Kidney tubule cell (primary cell): ENCODE measurements around the gene ADAMTS12.
"Not testable (repeated sequence)": the region's sequence is repeated elsewhere in the genome, so short reads cannot be mapped to it uniquely, and the experiment has no call there.

ENCODE experiments used
- DNase-seq: peaks from one replicate; pipeline ENCODE4 v3.0.0-alpha.2; 2018; ENCODE audit warnings: low spot score

Gene ADAMTS12, protein sequence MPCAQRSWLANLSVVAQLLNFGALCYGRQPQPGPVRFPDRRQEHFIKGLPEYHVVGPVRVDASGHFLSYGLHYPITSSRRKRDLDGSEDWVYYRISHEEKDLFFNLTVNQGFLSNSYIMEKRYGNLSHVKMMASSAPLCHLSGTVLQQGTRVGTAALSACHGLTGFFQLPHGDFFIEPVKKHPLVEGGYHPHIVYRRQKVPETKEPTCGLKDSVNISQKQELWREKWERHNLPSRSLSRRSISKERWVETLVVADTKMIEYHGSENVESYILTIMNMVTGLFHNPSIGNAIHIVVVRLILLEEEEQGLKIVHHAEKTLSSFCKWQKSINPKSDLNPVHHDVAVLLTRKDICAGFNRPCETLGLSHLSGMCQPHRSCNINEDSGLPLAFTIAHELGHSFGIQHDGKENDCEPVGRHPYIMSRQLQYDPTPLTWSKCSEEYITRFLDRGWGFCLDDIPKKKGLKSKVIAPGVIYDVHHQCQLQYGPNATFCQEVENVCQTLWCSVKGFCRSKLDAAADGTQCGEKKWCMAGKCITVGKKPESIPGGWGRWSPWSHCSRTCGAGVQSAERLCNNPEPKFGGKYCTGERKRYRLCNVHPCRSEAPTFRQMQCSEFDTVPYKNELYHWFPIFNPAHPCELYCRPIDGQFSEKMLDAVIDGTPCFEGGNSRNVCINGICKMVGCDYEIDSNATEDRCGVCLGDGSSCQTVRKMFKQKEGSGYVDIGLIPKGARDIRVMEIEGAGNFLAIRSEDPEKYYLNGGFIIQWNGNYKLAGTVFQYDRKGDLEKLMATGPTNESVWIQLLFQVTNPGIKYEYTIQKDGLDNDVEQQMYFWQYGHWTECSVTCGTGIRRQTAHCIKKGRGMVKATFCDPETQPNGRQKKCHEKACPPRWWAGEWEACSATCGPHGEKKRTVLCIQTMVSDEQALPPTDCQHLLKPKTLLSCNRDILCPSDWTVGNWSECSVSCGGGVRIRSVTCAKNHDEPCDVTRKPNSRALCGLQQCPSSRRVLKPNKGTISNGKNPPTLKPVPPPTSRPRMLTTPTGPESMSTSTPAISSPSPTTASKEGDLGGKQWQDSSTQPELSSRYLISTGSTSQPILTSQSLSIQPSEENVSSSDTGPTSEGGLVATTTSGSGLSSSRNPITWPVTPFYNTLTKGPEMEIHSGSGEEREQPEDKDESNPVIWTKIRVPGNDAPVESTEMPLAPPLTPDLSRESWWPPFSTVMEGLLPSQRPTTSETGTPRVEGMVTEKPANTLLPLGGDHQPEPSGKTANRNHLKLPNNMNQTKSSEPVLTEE (N-terminal part only)

DNA sequence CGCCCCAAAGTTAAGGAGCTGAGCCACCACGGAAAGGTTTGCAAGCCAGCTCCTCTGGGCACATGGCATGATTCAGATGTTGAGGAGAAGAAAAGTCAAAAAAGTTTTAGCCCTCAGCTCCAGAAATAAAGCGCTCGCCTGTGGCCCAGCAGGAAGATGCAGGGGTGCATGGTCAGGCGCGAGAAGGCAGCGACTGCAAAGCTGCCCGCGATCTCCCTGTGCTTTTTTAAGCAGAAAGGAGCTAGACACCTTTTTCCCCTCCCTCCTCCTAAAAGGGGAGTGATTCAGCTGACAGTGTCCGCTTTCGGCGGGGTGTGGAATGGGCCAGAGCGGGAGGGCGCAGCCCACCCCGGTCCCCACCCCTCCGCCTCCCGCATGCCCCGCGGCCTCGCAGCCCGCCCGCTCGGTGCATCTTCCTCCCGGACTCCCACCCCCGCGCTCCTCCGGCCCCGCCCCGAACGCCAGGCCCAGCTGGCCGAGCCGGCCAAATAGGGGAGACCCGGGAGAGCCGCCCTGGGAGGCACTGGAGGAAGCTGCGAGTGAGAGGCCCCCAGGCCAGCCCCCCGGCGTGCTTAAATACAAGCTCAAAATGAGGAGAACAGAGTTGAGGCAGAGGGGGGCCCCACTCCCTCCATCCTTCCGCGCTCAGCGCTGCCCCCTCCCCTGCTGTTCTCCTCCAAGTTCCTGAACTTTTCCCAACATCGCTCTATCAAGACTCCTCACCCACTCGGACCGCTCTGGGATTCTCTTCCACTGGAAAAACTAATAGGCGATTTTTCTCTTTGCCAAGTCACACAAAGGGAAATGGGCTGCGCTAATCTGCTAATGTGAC lies at the start of gene ADAMTS12:
TSS of gene ADAMTS12 (minus strand) at position 203 of the 832 bp plus-strand sequence. CDS start at position 69, 134 bp downstream.
- DNase-seq: peak; percentile 26

DNA sequence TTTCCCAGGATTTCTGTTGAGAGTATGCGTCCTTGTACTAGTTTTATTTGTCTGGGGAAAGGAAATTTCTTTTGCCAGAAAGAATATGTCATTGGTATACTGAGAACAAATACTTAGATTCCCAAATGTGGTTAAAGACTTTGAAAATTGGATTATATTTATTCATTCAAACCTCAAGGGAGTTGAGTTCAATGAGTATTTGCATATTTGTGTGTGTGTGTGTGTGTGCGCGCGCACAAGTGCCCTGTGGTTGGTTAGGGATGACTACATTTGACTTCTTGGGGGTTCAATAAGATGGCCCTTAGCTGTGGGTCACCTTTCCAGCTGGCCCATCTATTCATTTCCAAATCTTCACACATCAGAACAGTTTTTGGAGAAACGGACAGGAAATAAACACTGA lies 49.3 kb upstream of the ADAMTS12 start:
- DNase-seq: no peak

DNA sequence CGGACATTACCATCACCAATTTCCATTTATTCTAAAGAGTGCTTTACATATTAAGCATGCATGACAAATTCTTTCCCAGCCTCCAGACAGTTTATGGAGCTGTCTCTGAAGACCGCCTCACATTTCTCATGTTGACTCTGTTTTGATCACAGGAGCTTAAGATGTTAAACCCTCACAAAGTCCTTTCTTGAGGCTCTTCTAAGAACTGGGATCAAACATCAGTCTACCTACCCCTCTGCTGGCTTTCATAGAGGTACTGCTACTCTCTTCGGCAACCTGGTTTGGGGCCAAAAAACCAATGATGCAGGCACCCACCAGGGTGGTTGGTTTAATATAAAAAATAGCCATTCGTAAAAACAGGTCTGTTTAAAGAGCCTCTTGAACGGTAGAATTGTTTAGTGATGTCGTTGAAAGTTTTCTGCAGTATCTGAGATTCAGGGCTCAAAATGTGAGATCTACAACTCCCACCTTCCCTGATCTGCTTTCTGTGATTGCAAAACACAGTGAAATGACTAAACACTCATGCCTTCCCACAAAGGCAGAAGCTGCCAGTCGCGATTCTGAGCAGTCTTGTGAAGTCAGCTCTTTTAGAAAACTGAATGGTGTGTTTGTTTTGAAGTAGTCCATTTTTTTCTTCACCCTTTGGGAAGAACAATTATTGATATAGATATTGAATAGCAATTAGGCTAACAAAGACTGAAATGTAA lies 47.9 kb upstream of the ADAMTS12 start:
- no peak for DNase-seq

DNA sequence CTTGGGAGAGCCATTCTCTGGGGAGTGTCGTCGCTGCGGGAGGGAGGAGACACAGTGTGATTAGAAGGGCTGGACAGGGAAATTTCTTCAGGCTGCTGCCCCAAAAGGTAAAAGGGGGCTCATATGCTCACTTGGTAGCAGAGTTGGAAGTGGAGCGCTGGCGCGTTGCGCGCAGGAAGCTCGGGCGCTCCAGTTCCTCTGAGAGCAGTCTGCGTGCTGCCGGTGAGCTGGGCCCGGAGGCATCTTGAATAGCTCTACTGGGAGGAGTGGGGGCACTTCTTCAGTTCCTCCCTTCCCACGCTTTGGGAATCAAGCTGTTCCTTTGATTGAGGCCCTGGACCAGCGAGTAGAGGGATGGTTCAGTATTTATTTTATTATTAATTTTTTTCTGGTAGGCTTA lies 47.1 kb upstream of the ADAMTS12 start:
- DNase-seq: no peak

DNA sequence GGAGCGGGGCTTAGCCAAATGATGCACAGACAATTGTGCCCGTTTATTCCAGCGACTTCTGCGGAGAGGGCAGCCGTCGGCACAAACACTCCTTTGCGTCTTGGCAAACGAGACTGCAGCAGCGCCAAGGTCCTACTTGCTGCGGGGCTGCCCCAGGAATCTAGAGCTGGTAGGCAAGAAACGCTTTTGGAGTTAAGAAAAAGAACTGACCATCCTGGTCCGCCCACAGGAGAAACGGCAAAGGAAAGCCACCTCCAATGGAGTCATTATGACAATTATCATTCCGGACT lies 46.7 kb upstream of the ADAMTS12 start:
- DNase-seq: no peak

DNA sequence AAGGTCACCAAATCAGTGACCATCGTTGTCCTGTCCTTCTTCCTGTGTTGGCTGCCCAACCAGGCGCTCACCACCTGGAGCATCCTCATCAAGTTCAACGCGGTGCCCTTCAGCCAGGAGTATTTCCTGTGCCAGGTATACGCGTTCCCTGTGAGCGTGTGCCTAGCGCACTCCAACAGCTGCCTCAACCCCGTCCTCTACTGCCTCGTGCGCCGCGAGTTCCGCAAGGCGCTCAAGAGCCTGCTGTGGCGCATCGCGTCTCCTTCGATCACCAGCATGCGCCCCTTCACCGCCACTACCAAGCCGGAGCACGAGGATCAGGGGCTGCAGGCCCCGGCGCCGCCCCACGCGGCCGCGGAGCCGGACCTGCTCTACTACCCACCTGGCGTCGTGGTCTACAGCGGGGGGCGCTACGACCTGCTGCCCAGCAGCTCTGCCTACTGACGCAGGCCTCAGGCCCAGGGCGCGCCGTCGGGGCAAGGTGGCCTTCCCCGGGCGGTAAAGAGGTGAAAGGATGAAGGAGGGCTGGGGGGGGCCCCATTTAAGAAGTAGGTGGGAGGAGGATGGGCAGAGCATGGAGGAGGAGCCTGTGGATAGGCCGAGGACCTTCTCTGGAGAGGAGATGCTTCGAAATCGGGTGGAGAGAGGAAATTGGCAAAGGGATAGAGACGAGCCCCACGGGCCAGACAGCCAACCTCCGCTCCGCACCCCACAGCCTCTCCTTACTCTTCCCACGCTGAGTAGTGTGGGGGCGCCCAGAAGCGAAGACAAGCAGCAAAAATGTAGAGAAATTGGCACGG lies 46.1 kb upstream of the ADAMTS12 start:
- no peak for DNase-seq

DNA sequence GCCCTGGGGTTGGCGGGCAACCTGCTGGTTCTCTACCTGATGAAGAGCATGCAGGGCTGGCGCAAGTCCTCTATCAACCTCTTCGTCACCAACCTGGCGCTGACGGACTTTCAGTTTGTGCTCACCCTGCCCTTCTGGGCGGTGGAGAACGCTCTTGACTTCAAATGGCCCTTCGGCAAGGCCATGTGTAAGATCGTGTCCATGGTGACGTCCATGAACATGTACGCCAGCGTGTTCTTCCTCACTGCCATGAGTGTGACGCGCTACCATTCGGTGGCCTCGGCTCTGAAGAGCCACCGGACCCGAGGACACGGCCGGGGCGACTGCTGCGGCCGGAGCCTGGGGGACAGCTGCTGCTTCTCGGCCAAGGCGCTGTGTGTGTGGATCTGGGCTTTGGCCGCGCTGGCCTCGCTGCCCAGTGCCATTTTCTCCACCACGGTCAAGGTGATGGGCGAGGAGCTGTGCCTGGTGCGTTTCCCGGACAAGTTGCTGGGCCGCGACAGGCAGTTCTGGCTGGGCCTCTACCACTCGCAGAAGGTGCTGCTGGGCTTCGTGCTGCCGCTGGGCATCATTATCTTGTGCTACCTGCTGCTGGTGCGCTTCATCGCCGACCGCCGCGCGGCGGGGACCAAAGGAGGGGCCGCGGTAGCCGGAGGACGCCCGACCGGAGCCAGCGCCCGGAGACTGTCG lies 45.4 kb upstream of the ADAMTS12 start:
- DNase-seq: no peak

DNA sequence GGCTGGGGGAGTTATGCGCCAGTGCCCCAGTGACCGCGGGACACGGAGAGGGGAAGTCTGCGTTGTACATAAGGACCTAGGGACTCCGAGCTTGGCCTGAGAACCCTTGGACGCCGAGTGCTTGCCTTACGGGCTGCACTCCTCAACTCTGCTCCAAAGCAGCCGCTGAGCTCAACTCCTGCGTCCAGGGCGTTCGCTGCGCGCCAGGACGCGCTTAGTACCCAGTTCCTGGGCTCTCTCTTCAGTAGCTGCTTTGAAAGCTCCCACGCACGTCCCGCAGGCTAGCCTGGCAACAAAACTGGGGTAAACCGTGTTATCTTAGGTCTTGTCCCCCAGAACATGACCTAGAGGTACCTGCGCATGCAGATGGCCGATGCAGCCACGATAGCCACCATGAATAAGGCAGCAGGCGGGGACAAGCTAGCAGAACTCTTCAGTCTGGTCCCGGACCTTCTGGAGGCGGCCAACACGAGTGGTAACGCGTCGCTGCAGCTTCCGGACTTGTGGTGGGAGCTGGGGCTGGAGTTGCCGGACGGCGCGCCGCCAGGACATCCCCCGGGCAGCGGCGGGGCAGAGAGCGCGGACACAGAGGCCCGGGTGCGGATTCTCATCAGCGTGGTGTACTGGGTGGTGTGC lies 44.7 kb upstream of the ADAMTS12 start, which contains the start of gene RXFP3:
TSS of gene RXFP3 (plus strand) at position 6 of the 636 bp plus-strand sequence. CDS start at position 361, 355 bp downstream.
- DNase-seq: peak; percentile 23

DNA sequence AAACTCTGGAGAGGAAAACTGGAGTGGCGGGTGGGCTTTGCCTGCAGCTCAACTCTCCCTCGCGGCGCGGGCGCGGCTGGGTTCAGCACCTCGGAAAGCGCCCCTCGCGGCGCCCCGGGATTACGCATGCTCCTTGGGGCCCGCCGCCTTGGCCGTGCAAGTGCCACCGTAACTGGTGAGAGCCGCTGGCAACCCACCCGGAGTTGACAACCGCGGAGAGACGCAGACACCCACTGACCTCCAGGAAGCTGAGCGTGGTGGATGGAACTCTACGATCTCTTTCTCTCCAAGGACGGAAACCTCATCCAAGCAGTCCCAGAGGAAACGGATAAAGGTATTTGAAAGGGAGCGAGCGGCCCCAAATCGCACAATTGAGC lies 44.2 kb upstream of the ADAMTS12 start:
- DNase-seq: peak; percentile 52

DNA sequence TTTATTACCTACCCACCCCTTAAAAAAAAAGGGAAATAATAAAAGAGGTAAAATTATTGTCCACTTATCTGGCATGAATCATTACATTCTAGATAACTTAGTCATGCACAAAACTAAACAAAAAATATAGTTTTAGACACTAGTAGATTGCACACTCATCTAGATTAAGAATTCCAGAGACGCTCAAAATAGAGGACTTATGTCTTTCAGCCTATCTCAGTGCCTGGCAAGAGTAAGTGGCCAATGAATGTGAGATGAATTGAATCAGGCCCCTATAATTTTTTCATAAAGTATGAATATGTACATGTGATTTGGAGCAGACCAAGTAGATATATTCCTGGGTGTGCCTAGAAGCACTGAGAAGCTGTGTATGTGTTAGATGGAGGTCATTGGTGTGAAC lies 42.4 kb upstream of the ADAMTS12 start:
- peak; percentile 29 for DNase-seq

DNA sequence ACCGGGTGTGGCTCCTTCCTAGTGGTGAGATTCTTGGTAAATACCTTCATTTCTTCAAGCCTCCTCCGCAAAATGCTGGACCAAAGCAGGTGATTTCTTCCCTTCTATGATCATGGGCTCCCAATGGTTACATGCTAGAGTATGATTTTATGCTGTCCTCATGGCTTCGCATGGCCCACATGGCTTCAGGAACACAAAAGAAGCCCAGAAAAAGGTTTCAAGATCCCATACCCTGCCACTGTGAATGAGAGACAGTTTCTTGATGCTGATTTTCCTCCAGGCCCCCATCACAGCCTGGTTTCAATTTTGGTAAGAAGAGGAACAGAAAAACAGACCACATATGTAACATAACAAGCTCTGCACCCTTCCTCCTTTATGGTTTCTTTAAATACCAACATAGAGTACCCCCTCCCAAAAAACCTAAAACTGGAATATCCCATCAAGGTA lies 42.0 kb upstream of the ADAMTS12 start:
- no peak for DNase-seq

DNA sequence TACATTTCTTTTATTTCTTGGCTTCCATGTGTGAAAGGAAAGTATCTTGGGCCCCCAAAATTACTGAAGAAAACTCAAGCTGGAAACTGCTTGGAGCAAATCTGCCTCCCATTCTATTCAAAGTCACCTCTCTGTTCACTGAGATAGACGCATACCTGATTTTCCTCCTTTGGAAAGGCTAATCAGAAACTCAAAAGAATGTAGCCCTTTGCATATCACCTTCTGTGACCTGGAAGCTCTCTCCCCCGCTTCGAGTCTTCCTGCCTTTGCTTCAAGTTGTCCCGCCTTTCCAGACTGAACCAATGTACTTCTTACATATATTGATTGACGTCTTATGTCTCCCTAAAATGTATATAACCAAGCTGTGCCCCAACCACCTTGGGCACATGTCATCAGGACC lies 39.3 kb upstream of the ADAMTS12 start:
- DNase-seq: no peak

DNA sequence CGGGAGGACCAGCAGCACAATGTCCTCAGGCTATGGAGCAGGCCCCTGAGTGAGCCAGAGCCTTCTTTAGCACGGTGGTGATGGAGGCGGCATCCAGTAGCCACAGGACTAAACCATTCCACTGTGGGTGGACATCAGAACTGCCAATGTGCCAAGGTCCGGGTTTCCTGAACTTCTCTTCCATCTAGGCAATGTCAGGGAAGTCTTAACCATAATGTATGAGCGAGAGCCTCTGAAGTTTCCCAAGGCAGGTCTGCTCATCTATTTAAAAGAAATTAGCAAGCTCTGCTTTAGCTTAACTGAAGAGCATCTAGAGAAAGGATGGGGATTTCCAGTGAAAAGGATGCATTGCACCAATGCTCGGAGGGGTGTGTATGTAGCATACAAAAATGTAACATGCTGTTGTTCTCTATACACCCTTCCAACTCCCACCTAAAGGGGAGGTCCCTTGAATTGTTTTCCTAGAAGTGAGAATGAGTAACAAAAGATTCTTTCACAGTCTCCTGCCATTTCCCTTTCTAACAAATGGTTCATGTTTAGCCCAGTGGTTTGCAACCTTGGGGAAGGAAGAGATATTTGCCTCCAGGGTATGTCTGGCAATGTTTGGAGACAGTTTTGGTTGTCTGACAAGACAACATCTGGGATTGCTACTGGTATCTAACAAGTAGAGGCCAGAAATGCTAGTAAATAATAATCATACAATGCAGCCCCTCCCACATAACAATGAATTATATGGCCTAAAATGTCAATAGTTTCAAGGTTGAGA lies 38.3 kb upstream of the ADAMTS12 start:
- no peak for DNase-seq

DNA sequence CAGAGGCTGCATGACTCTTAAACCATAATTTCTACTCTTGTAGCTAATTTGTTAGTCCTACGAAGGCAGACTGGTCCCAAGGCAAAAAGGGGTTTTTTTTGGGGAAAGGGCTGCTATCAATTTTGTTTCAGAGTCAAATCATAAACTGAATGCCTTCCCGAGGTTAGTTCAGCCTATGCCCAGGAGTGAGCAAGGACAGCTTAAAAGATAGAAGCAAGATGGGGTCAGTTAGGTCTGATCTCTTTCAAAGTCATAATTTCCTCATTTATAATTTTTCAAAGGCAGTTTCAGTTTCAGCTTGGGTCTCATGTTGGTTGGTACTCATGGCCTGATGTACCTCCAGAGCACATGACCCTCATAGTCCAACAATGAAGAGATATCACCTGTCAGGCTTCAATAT lies 36.5 kb upstream of the ADAMTS12 start:
- DNase-seq: no peak

DNA sequence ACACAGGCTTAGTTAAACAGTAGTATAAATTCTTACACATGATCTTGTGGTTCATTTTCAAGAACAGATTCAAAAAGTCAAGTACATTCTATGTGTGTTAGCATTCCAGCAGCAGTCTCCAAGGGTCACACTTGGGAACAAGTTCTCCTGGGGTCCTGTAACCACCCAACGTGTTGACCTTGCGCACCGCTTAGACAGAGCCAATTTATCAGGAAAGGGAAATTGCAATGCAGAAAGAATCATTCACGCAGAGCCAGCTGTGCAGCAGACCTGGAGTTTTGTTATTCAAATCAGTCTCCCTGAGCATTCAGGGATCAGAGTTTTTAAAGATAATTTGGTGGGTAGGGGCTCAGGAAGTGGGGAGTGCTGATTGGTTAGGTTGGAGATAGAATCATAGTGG lies 35.9 kb upstream of the ADAMTS12 start:
- DNase-seq: no peak

DNA sequence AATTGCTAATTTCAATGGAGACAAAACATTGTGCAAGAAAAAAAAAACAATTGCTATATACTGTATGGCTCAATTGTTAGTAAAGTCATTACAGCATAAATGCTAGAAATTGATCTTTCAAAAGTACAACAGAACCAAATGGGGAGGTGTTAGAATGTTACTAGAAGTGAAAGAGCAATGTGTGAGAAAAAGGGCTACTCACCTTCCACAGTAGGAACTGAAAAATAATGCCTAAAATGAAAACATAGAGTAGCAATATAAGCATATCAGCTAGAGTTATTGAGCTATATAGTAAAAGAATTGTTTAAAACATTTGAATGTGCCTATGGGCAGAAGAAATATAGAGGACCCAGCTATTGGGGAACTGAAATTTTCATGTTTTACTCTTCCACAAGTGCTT lies 33.5 kb upstream of the ADAMTS12 start:
- DNase-seq: no peak

DNA sequence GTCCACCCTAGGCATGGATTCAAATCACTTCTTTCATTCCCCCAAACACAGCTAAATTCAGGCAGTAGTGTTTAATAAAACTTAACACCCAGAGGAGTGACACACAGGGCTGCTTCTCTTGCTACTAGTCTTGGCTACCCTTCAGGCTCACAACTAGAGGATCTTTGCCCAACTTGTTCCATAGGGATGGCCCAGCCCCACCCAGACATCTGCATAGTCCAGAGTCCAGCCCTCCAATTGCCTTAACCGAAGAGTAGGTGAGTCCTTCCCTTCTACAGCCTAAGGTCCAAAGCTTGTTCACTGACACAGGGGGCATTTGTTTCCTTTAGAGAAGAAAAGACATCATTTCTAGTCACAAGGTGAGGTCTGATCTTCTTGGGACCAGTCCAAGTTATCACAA lies 29.2 kb upstream of the ADAMTS12 start:
- no peak for DNase-seq

DNA sequence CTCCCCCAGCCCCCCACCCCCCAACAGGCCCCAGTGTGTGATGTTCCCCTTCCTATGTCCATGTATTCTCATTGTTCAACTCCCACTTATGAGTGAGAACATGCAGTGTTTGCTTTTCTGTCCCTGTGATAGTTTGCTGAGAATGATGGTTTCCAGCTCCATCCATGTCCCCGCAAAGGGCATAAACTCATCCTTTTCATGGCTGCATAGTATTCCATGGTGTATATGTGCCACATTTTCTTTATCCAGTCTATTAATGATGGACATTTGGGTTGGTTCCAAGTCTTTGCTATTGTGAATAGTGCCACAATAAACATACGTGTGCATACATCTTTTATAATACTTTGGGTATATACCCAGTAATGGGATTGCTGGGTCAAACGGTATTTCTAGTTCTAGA lies 23.1 kb upstream of the ADAMTS12 start:
- not testable (repeated sequence) for DNase-seq
